SK-N-MC (cell line): ENCODE results near the gene OTC.

Source experiments
- DNase-seq: peaks from one replicate; pipeline ENCODE4 v3.0.0-alpha.2; 2011; ENCODE audit warnings: low read depth, low spot score
- H3K27ac ChIP-seq: fragments of 200-600 bp; sonication (generic); 2 replicates; pipeline ENCODE4 v1.5.1; 2016; ENCODE audit warnings: mixed run types
- H3K36me3 ChIP-seq: fragments of 200-600 bp; sonication (generic); 2 replicates; pipeline ENCODE4 v1.6.1; 2017; ENCODE audit warnings: antibody characterized with exemption, low read length, mixed read lengths; ENCODE audit not compliant: insufficient read depth
- H3K4me3 ChIP-seq: fragments of 200-600 bp; sonication (generic); 2 replicates; pipeline ENCODE4 v1.5.1; 2016
- H3K9ac ChIP-seq: fragments of 200-600 bp; sonication (generic); 2 replicates; pipeline ENCODE4 v1.8.0; 2017; ENCODE audit warnings: mixed run types, mixed read lengths; ENCODE audit not compliant: insufficient read length
- H3K9me3 ChIP-seq: fragments of 200-600 bp; sonication (generic); 2 replicates; pipeline ENCODE4 v1.6.1; 2017; ENCODE audit warnings: low read depth, mild to moderate bottlenecking, antibody characterized with exemption, low read length, moderate library complexity, mixed read lengths
- EZH2 ChIP-seq: fragments of 200-600 bp; sonication (generic); IDR thresholded peaks from one replicate; pipeline ENCODE4 v1.6.1; 2017; ENCODE audit warnings: antibody characterized with exemption
- FOXP2 ChIP-seq: optimal IDR thresholded peaks from 2 replicates; pipeline ENCODE3; 2011; ENCODE audit warnings: mild to moderate bottlenecking, moderate library complexity; ENCODE audit not compliant: insufficient read depth; ENCODE audit errors: extremely low read length, control extremely low read depth
- POLR2AphosphoS5 ChIP-seq: IDR thresholded peaks from 2 replicates; pipeline ENCODE4 v1.6.1; 2012; ENCODE audit warnings: mild to moderate bottlenecking, low read depth, low read length, borderline replicate concordance

The OTC gene

GRCh38 chrX:38352362-38352761 is at the start of gene OTC:
OTC (plus strand) TSS chrX:38352604; CDS start chrX:38352697, 93 bp downstream.
- H3K9ac ChIP-seq = no peak within 1 kb of the TSS
- H3K36me3 ChIP-seq = no peaks in the 10 kb centered on the region
- no peak within 1 kb of the TSS for H3K4me3 ChIP-seq
- no peak within 1 kb of the TSS for H3K27ac ChIP-seq
- no peak for DNase-seq
- H3K9me3 ChIP-seq = no peaks in the 10 kb centered on the region
- TF ChIP-seq POLR2AphosphoS5 (no peak), EZH2 (no peak), FOXP2 (no peak)

GRCh38 chrX:38304010-38304409 is 48.4 kb upstream of the OTC start:
- DNase-seq = no peak
- no peak overlapping the region for H3K27ac ChIP-seq
- H3K9me3 ChIP-seq = no peaks in the 10 kb centered on the region
- H3K9ac ChIP-seq = no peak overlapping the region
- TF ChIP-seq FOXP2 (no peak), POLR2AphosphoS5 (no peak), EZH2 (no peak)
- no peaks in the 10 kb centered on the region for H3K36me3 ChIP-seq
- no peak overlapping the region for H3K4me3 ChIP-seq

- no peak for TF ChIP-seq EZH2
- TF ChIP-seq FOXP2 = no peak
- no peak for TF ChIP-seq POLR2AphosphoS5
- no peaks in the 10 kb centered on the region for H3K36me3 ChIP-seq
- H3K4me3 ChIP-seq = no peak overlapping the region
- DNase-seq = no peak
- H3K9ac ChIP-seq = no peak overlapping the region
- no peak overlapping the region for H3K27ac ChIP-seq
- H3K9me3 ChIP-seq = no peaks in the 10 kb centered on the region
Observed at GRCh38 chrX:38305971-38306370, 46.4 kb upstream of the OTC start.

GRCh38 chrX:38311743-38312142 is 40.7 kb upstream of the OTC start:
- no peak for TF ChIP-seq POLR2AphosphoS5
- Histone ChIP-seq H3K9ac (no peak overlapping the region), H3K27ac (no peak overlapping the region), H3K4me3 (no peak overlapping the region), H3K36me3 (peaks cover 3% of the 10 kb centered on the region; the same call in 1 of the 2 replicates), H3K9me3 (no peaks in the 10 kb centered on the region)
- no peak for DNase-seq

- H3K27ac ChIP-seq = no peak overlapping the region
- TF ChIP-seq EZH2 (no peak), POLR2AphosphoS5 (no peak), FOXP2 (no peak)
- H3K9ac ChIP-seq = no peak overlapping the region
- H3K4me3 ChIP-seq = no peak overlapping the region
- H3K36me3 ChIP-seq = peaks cover 3% of the 10 kb centered on the region; the same call in 1 of the 2 replicates
- H3K9me3 ChIP-seq = no peaks in the 10 kb centered on the region
- DNase-seq = no peak
Observed at GRCh38 chrX:38312436-38312835, 40.0 kb upstream of the OTC start.

GRCh38 chrX:38313190-38313589 is 39.2 kb upstream of the OTC start:
- TF ChIP-seq POLR2AphosphoS5 (no peak), EZH2 (no peak)
- no peak overlapping the region for H3K27ac ChIP-seq
- H3K9me3 ChIP-seq = no peaks in the 10 kb centered on the region
- no peak overlapping the region for H3K4me3 ChIP-seq
- no peak overlapping the region for H3K9ac ChIP-seq
- DNase-seq = no peak
- H3K36me3 ChIP-seq = peaks cover 3% of the 10 kb centered on the region; the same call in 1 of the 2 replicates

- TF ChIP-seq FOXP2 = no peak
- no peak for TF ChIP-seq POLR2AphosphoS5
- no peak for TF ChIP-seq EZH2
Observed at GRCh38 chrX:38315186-38315585, 37.2 kb upstream of the OTC start.

GRCh38 chrX:38318196-38318595 is 34.2 kb upstream of the OTC start:
- Histone ChIP-seq H3K36me3 (peaks cover 3% of the 10 kb centered on the region; the same call in 1 of the 2 replicates), H3K4me3 (no peak overlapping the region), H3K27ac (no peak overlapping the region), H3K9ac (no peak overlapping the region), H3K9me3 (no peaks in the 10 kb centered on the region)
- no peak for TF ChIP-seq EZH2
- no peak for TF ChIP-seq FOXP2
- no peak for TF ChIP-seq POLR2AphosphoS5
- no peak for DNase-seq

More at GRCh38 chrX:38315186-38315585, 37.2 kb upstream of the OTC start:
- Histone ChIP-seq H3K27ac (no peak overlapping the region), H3K9ac (no peak overlapping the region), H3K9me3 (no peaks in the 10 kb centered on the region), H3K4me3 (no peak overlapping the region), H3K36me3 (peaks cover 3% of the 10 kb centered on the region; the same call in 1 of the 2 replicates)
- no peak for DNase-seq

GRCh38 chrX:38318606-38319005 is 33.8 kb upstream of the OTC start:
- no peaks in the 10 kb centered on the region for H3K9me3 ChIP-seq
- no peak overlapping the region for H3K4me3 ChIP-seq
- H3K36me3 ChIP-seq = peaks cover 3% of the 10 kb centered on the region; the same call in 1 of the 2 replicates
- H3K9ac ChIP-seq = no peak overlapping the region
- DNase-seq = no peak
- TF ChIP-seq EZH2 (no peak), POLR2AphosphoS5 (no peak), FOXP2 (no peak)
- H3K27ac ChIP-seq = no peak overlapping the region
